Activated T-cell treated with anti-CD3 and anti-CD28 coated beads, Interleukin-2, amount 50 U/mL, for 72 hours (primary cell): ENCODE results near the gene SLC29A2. TPM values are rescaled to one million over a fixed set of nuclear protein-coding genes. Genes with fewer than 3 reads are reported as not detected.
A peak's percentile ranks its signal among the peaks of the same experiment; 100 is the strongest.

Experiments used
- ATAC-seq, 2 donors: fragments of 150-1000 bp; cut with Tn5 transposase; replicated peaks in 1 of 2; 2 replicates each; pipeline ENCODE4 v1.10.0; 2021; ENCODE audit warnings: moderate library complexity in 2 of 2, mild to moderate bottlenecking in 1 of 2
- DNase-seq, 2 donors: peaks; one replicate each; pipeline ENCODE4 v3.0.0; 2021 to 2022; ENCODE audit warnings: mixed read lengths in 1 of 2
- H3K27ac Mint-ChIP-seq: one replicate; pipeline ENCODE4 v1.8.0; 2022; ENCODE audit warnings: mild to moderate bottlenecking, moderate library complexity, mixed read lengths
- H3K27me3 Mint-ChIP-seq: one replicate; pipeline ENCODE4 v1.8.0; 2022; ENCODE audit warnings: low read depth, mixed read lengths
- H3K36me3 Mint-ChIP-seq, 2 donors: one replicate each; pipeline ENCODE4 v1.8.0; 2022; ENCODE audit warnings: mixed read lengths in 2 of 2, mild to moderate bottlenecking in 1 of 2; ENCODE audit not compliant: insufficient read depth in 2 of 2
- H3K4me1 Mint-ChIP-seq: one replicate; pipeline ENCODE4 v1.8.0; 2022; ENCODE audit warnings: low read depth, mixed read lengths
- H3K4me3 Mint-ChIP-seq, 2 donors: one replicate each; pipeline ENCODE4 v1.8.0; 2022; ENCODE audit warnings: mild to moderate bottlenecking in 2 of 2, mixed read lengths in 2 of 2, moderate library complexity in 2 of 2
- H3K9me3 Mint-ChIP-seq, 2 donors: one replicate each; pipeline ENCODE4 v1.8.0; 2022; ENCODE audit warnings: mixed read lengths in 2 of 2
- total RNA-seq, 2 donors: library from RNA; stranded (reverse); gene quantifications; one replicate each; pipeline ENCODE4 v1.2.3, GENCODE V29; 2022

SLC29A2 gene
- total RNA-seq, 2 donors from 2014 or later: 3.3 to 3.6 TPM

DNA sequence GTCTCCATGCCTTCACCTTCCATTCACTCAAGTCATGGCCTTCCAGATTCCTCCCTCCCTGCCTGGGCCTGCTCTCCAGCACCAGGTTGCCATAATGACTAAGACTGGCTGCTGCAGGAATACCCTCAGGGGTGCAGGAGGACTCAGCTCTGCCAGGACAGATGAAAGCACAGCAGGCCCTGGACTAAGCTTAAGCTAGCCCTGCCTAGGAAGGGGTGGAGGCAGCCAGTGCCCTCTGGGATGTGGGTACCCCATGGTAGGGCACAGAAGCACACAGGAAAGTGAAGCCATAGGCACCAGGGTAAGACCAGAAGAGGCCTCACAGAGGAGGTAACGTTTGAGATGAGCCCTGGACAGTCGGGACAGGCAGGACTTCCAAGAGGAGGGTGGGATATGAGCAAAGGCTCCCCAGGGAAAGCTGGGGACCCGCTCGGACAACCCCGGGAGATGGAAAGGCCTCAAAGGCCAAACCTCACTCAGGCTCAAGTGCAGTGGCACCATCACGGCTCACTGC is 32.3 kb downstream of the SLC29A2 start:
- no peak overlapping the region for H3K27ac Mint-ChIP-seq
- peaks cover 0 to 1% of the 10 kb centered on the region in 2 donors for H3K36me3 Mint-ChIP-seq
- no peak overlapping the region for H3K4me3 Mint-ChIP-seq

DNA sequence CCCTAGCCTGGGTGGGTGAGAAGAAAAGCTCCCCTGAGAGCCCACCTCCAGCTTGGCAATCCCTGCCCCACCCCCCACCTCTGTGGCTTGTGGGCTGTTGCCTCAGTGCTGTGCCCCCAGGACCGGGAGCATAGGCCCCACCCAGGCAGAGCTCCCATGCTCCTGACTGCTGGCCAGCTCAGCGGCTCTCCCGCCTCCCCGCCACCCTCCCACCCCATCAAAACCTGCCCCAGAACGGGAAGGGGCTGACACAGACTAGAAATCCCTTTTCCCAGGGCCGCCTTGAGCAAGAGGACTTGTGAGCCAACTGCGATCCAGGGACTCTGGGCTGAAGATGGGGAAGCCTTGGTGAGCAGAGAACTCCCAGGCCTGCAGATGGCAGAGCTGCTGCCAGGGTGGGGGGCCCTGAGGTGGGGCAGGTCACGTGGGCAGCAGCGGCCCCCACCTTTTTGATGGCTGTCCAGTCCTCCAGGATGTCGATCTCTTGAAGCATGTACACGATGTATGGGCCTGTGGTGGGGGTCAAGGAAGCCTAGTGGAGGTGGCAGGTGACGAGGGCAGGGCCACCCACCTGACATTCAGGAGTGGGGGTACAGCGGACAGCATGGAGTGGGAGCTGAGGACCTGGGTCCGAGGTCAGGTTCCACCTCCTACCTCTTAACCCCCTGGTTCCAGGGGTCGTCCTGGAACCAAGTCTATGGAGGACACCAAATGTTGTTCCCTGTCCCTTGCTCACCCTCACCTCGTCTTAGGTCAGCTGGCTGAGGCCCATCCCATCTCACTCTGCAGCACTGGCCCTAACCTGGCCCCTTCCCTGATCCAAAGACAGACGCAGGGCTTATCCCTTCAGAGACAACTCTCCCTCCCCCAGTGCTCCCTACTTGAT is 33.0 kb downstream of the SLC29A2 start:
- Mint-ChIP-seq H3K27me3 (no peaks in the 10 kb centered on the region), H3K9me3 (no peaks in the 10 kb centered on the region), H3K4me3 (peak overlapping the region in 1 of 2 donors; percentile 11), H3K4me1 (peaks cover 36% of the 10 kb centered on the region), H3K27ac (no peak overlapping the region), H3K36me3 (peaks cover 0 to 1% of the 10 kb centered on the region in 2 donors)
- ATAC-seq (no peak), DNase-seq (no peak)

More for the DNA sequence above, 32.3 kb downstream of the SLC29A2 start:
- no peak for ATAC-seq
- DNase-seq: no peak
- H3K9me3 Mint-ChIP-seq: no peaks in the 10 kb centered on the region
- H3K4me1 Mint-ChIP-seq: peaks cover 43% of the 10 kb centered on the region
- no peaks in the 10 kb centered on the region for H3K27me3 Mint-ChIP-seq

DNA sequence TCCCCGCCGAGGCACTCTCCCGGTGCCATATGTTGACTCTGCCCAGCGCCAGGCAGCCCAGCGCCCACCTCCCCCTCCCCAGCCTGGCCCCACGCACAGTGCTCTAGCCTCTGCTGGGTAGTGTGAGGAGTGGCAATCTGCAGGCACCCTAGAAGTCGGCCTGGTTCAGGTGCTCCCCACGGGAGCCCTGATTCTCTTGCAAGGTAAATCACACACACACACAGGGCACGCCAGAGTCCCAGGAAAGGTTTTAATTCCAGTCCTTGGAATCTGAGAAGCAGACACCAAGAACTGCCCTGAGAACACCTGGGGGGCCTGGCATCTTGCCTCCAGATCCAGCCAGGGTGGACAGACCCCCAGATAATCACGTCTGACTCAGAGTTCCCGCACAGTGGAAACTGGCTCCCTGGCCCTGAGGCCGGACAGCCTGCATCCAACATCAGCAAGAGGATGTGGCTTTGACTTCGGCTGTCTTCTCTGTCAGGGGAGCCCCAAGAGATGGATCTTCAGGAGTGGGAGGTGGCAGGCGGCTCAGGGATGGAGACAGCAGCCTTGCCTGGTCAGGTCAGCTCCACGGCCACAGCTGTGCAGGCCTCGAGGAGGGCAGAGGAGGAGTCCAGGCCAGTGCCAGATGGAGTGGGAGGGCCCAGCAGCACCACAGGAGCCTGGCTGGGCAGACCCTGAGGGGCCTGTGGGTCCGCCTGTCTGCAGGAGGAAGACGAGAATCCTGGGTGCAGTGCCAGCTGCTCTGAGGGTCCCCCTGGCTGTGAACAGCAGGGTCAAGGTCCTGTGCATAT is 34.3 kb downstream of the SLC29A2 start:
- H3K4me1 Mint-ChIP-seq: peaks cover 24% of the 10 kb centered on the region
- no peaks in the 10 kb centered on the region for H3K27me3 Mint-ChIP-seq
- ATAC-seq (no peak), DNase-seq (no peak)
- H3K9me3 Mint-ChIP-seq: no peaks in the 10 kb centered on the region
- H3K4me3 Mint-ChIP-seq: peak overlapping the region; percentile 79 to 80
- H3K36me3 Mint-ChIP-seq: peaks cover 0 to 1% of the 10 kb centered on the region in 2 donors
- no peak overlapping the region for H3K27ac Mint-ChIP-seq

DNA sequence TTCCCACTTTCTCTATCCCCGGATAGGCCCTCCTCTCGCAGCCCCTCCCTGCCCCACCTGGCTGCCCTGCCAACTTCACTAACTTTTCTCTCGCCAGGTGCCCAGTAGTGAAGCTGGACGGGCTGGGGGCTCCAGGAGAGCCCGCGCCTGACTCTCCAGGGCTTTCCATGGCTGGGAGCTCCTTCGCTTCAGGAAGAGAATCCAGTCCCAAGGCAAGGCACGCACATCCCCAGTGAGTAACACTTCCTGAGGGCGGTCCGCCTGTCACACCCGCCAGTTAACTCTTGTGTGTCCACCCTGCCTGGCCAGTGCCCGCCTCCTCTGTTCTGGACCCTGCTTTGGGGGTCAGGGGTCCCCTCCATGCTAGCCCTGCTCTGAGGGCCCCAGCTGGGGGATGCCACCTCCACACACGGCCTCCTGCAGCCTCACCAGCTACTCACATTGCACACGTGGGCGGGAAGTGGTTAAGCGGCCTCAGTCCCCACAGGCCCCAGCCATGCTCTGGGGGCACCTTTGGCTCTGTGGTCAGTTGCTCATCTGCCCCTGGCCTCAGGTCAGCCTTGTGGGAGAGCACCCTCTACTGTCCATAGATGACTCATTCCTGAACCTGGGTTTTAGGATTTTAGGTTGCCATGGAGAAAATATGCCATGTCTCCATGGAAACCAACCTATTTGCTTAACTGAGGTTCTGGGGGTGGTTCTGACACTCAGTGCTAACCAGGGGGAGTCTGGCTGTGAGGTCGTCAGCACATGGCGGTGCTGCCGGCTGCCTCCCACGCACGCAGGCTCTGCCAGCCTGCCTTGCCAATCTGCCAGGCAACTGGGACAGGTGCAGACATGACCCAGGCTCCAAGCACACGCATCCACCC is 35.1 kb downstream of the SLC29A2 start, which contains the start of gene RIN1:
Gene RIN1, minus strand, starts transcription at position 201 of the 869 bp plus-strand sequence. Its CDS starts 32 bp downstream, at position 169.
- ATAC-seq: peak; percentile 89 to 91
- Mint-ChIP-seq H3K27ac (peak within 1 kb of the TSS; percentile 29), H3K27me3 (no peaks in the 10 kb centered on the region), H3K9me3 (no peaks in the 10 kb centered on the region), H3K4me3 (peak within 1 kb of the TSS; percentile 79 to 80), H3K36me3 (peaks cover 0 to 1% of the 10 kb centered on the region in 2 donors), H3K4me1 (peaks cover 24% of the 10 kb centered on the region)
- DNase-seq: peak; percentile 85 to 90

DNA sequence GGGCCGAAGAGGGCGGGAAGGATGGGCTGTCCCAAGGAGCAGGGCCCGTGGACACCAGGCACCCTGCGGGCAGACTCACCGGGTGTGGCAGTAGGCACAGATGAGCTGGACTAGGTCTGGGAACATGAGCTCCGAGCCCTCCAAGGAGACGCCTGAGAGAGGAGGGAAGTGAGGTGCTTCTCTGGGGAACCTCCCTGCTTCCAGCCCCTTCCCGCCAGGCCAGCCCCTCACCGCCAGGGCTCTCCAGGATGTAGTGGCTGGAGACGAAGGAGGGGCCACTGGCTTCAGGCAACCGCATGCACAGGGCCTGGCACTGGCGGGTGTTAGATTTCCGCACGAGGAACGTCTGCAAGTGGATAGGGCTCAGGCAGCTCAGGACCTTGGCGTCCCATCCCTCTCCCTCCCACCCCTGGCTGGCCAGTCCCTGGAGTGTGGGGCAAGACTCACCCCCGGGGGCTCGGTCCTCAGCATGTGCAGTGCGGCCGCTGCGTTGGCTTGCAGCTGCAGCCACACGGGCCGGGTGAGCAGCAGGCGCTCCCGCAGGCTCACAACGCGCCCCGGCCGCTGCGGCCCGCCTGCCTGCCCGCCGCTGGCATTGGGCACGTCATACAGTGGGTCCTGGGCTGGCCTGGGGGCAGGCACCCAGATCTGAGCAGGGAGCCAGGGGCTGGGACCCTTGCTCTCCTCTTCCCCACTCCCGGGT is 35.9 kb downstream of the SLC29A2 start:
- H3K36me3 Mint-ChIP-seq: peaks cover 0 to 1% of the 10 kb centered on the region in 2 donors
- H3K4me3 Mint-ChIP-seq: peak overlapping the region; percentile 79 to 80
- H3K4me1 Mint-ChIP-seq: peaks cover 24% of the 10 kb centered on the region
- H3K27ac Mint-ChIP-seq: no peak overlapping the region
- H3K9me3 Mint-ChIP-seq: no peaks in the 10 kb centered on the region
- DNase-seq: no peak
- peak in 1 of 2 donors; percentile 10 for ATAC-seq
- no peaks in the 10 kb centered on the region for H3K27me3 Mint-ChIP-seq

DNA sequence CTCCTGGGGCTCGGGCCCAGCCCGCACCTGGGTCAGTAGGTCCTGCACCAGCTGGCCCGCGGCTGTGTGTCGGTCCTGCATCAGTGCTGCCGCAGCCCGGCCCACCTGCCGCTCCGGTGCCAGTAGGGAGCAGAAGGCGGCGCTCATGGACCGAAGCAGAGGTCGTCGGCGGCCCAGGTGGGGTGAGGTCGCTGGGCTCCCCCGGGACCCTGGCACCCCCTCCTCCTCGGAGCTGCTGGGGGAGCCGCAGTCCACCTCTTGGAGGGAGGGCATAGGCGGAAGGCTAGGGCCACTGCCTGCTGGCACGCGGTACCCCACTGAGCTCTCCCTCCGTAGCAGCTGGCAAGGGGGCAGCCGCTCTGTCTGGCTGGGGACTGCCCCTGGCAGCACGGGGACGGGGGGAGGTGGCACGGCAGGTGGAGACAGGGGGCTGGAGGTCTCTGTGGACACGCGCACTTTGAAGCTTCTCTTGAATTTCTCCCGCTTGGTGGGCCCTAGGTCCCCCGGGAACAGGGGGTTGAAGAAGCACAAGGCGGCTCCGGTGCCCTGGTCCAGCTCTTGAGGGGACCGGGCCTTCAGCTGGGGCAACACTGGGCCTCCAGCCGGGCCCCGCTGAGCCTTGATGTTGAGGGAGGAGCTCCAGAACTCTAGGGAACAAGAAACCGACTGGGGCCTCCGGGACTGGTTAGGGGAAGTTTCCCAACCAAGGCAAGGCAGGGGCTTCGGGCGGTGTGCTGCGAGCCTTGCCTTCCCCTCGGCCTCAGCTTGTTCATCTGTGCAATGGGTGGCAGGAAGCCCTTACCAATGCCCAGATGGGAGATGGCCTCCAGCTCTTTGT is 36.7 kb downstream of the SLC29A2 start:
- no peaks in the 10 kb centered on the region for H3K9me3 Mint-ChIP-seq
- H3K4me1 Mint-ChIP-seq: peaks cover 24% of the 10 kb centered on the region
- ATAC-seq (no peak), DNase-seq (no peak)
- peak overlapping the region; percentile 4 to 46 for H3K4me3 Mint-ChIP-seq
- H3K27ac Mint-ChIP-seq: no peak overlapping the region
- H3K36me3 Mint-ChIP-seq: peaks cover 0 to 1% of the 10 kb centered on the region in 2 donors
- no peaks in the 10 kb centered on the region for H3K27me3 Mint-ChIP-seq

DNA sequence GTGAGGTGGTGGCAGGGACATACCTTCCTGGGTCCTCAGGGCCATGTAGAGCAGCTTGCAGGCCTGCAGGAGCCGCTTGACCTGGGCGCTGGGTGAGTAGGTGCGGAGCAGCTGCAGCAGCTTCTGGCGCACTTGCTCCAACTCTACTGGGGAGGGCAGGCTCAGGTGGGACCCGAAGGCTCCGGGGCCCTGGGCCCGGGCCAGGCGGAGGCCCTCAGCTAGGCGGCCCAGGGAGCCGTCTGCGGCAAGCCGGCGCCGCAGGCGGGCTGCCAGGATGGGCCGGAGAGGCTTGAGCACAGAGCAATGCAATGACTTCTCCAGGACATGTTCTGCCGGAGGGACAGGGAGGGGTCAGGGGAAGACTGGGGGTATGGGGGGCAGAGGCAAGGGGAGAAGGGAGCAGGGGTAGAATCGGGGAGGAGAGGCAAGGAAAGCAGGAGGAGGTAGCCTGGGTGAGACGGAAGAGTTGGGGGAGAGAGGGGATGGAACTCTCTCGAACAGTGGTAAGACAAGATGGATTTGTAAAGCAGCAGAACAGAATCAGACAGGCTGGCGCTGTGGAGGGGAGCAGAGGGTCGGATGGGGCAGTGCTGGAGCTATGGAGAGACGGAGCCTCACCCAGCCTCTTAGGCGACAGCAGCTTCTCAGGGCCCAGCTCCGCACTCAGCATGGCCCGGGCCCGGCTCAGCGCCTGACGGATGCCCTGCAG is 37.5 kb downstream of the SLC29A2 start:
- H3K9me3 Mint-ChIP-seq: no peaks in the 10 kb centered on the region
- no peak overlapping the region for H3K4me3 Mint-ChIP-seq
- H3K36me3 Mint-ChIP-seq: peaks cover 0 to 1% of the 10 kb centered on the region in 2 donors
- DNase-seq (no peak), ATAC-seq (no peak)
- H3K27me3 Mint-ChIP-seq: no peaks in the 10 kb centered on the region
- no peak overlapping the region for H3K27ac Mint-ChIP-seq
- H3K4me1 Mint-ChIP-seq: peaks cover 25% of the 10 kb centered on the region

DNA sequence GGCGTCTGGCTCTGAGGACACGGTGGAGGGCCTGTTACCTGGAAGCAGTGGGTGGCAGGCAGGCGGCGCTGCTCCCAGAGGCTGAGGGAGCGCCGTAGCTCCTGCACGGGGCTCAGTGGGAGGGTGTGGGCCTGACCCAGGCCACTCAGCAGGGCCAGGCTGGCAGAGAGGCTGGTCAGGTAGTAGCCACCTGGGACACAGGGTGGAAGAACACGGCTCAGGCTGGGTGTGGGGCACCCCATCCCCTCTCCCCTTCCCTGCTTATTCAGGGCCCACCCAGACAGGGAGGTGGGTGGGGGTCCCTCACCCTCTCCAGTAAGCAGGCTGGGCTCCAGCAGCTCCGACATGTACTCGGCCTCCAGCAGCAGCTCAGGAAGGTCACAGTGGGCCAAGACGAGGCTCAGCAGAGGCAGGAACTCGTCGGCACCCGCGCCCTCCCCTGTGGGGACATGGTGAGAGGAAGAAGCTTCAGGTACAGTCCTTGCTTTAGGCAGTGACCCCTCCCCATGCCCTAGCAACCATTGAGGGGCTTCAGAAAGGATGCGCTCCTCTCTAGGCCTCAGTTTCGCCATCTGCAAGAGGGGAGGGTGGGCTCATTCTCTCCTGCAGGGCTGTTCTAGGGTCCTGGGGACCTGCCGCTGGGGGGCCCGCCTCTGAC is 38.2 kb downstream of the SLC29A2 start:
- Mint-ChIP-seq H3K4me1 (peaks cover 32% of the 10 kb centered on the region), H3K27ac (no peak overlapping the region), H3K9me3 (no peaks in the 10 kb centered on the region), H3K36me3 (no peaks in the 10 kb centered on the region), H3K27me3 (no peaks in the 10 kb centered on the region), H3K4me3 (no peak overlapping the region)
- no peak for ATAC-seq
- no peak for DNase-seq

DNA sequence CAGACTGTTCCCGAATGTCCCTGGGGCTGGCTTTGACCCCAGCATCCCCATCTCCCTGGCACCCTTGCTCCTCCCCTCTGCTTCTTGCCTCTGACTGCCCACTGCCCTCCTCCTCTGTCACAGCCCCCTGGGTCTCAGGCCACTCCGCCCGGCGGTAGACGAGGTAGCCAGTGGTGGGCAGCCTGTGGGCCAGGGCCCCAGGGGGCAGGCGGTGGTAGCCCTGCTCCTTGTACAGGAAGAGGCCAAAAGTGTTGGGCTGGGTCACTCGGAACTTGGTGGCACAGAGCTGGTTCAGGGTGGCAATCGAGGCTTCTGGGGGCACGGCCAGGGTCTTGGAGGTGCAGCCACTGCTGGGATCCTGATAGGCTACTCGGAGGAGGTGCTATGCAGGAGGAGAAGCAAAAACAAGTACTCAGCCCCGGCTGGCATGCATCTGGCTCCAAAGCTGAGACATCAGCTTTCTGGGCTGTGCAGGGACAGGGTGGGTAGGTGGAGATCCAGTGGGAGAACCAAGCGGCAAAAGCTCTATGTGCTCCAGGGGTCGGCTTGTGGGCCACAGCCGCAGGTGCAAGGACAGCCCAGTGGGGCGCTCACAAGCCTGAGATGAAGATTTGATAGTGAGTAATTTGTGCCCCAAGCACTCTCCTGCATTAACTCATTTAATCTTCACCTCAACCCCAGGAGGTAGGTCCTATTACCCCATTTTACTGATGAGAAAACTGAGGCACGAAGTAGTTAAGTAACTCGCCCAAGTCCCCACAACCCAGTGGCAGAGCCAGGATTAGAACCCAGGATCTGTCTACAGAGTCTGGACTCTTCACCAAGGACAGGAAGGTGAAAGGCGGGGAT is 39.0 kb downstream of the SLC29A2 start:
- Mint-ChIP-seq H3K4me1 (peaks cover 38% of the 10 kb centered on the region), H3K27me3 (no peaks in the 10 kb centered on the region), H3K27ac (no peak overlapping the region), H3K36me3 (no peaks in the 10 kb centered on the region), H3K4me3 (no peak overlapping the region), H3K9me3 (no peaks in the 10 kb centered on the region)
- ATAC-seq (no peak), DNase-seq (no peak)
